GM12874 (cell line): ENCODE results near the gene ARHGEF2.

Source experiments
- TF ChIP-seq, protein P1 (sequence below): IDR thresholded peaks from 2 replicates; pipeline ENCODE4 v1.5.1; 2011; ENCODE audit warnings: low read depth, mild to moderate bottlenecking, control low read depth, low read length, moderate library complexity; ENCODE audit not compliant: insufficient read depth

The ARHGEF2 gene

DNA sequence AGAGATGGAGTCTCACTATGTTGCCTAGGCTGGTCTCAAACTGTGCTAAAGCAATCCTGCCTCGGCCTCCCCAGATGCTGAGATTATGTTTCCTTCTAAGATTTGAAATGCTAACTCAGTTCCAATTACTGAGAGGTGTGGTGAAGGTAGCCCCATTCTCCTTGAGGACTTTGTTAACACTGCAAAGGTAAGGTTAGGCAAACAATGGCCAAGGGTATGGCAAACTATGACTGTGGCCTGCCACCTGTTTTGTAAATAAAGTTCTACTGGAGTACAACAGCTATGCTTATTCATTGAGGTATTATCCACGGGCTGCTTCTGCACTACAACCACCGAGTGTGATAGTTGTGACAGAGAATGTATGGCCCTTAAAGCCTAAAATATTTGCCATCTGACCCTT lies 57.6 kb downstream of the ARHGEF2 start:
- TF ChIP-seq, protein P1, sequence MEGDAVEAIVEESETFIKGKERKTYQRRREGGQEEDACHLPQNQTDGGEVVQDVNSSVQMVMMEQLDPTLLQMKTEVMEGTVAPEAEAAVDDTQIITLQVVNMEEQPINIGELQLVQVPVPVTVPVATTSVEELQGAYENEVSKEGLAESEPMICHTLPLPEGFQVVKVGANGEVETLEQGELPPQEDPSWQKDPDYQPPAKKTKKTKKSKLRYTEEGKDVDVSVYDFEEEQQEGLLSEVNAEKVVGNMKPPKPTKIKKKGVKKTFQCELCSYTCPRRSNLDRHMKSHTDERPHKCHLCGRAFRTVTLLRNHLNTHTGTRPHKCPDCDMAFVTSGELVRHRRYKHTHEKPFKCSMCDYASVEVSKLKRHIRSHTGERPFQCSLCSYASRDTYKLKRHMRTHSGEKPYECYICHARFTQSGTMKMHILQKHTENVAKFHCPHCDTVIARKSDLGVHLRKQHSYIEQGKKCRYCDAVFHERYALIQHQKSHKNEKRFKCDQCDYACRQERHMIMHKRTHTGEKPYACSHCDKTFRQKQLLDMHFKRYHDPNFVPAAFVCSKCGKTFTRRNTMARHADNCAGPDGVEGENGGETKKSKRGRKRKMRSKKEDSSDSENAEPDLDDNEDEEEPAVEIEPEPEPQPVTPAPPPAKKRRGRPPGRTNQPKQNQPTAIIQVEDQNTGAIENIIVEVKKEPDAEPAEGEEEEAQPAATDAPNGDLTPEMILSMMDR = no peak

DNA sequence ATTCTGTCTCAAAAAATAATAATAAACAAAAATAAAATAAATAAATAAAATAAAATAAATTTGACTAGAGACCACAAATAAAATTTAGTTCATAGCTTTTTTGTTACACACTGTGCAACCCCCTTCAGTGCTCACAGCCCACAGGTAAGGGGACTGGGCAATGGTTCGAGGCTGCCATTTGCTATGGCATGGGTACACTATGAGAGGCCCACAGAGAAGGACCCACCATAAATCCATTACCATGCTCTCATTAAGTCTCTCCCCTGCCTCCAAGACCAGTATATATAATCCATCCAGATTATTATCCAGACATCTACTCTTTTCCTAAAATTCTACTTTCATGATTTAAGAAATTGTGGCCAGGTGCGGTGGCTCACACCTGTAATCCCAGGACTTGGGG lies 58.5 kb downstream of the ARHGEF2 start:
- TF ChIP-seq, protein P1 = no peak

DNA sequence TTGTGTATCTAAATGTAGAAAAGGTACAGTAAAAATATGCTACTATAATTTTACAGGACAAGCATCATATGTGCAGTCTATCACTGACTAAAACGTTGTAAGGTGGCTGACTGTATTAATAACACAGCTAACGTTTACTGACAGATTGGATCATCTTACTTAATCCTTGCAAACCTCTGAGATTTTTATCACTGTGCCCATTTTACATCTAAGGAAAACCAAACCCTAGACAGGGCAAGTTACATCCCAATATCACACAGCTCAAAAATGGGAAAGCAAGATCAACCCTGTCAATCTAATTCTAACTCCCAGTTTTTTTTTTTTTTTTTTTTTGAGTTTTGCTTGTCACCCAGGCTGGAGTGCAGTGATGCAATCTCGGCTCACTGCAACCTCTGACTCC lies 59.7 kb downstream of the ARHGEF2 start:
- TF ChIP-seq, protein P1 = no peak

DNA sequence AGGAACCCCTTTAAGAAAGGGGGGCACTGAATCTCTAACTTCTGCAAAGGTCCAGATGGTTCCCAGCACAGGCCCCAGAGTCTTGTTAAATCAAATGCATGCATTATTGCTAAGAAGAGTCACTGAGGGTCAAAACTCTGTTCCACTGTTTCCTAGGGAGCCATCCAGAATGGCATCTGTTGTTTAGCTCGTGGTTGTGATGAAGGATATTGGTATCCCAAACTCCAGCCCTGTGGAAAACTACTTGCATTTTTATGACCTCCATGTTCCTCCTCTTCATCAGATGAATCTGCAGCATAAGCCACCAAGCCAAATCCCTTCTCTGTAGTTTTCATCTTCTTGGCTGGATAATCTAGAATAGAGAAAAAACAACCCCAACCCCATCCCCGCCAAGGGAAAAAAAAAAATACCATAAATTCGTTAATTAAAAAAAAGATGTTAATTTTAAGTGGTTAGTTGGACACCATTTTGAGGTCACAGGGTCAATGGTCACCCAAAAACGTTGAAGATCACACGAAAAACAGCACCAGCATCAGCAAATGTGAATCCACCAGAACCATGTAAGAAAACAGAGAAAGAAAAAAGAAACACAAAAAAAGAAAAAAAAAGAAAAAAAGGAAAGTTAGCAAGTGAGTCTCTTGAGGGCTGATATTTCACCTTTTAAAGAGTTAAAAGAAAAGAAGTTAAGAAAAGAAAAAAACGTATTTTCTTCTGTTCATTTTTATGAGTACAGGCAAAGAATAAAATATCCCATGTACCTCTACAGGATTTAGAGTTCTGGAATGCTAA lies 64.2 kb downstream of the ARHGEF2 start:
- TF ChIP-seq, protein P1 = no peak

DNA sequence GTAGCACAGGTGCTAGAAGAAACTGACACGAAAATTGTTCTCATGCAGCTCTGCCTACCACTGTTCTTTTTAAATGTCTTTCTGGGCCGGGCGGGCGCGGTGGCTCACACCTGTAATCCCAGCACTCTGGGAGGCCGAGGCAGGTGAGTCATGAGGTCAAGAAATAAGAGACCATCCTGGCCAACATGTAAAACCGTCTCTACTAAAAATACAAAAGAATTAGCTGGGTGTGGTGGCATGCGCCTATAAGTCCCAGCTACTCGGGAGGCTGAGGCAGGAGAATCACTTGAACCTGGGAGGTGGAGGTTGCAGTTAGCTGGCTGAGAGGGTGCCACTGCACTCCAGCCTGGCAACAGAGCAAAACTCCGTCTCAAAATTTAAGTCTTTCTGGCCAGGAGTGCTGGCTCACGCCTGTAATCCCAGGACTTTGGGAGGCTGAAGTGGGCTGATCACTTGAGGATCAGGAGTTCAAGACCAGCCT lies 66.3 kb downstream of the ARHGEF2 start:
- TF ChIP-seq, protein P1 = no peak

DNA sequence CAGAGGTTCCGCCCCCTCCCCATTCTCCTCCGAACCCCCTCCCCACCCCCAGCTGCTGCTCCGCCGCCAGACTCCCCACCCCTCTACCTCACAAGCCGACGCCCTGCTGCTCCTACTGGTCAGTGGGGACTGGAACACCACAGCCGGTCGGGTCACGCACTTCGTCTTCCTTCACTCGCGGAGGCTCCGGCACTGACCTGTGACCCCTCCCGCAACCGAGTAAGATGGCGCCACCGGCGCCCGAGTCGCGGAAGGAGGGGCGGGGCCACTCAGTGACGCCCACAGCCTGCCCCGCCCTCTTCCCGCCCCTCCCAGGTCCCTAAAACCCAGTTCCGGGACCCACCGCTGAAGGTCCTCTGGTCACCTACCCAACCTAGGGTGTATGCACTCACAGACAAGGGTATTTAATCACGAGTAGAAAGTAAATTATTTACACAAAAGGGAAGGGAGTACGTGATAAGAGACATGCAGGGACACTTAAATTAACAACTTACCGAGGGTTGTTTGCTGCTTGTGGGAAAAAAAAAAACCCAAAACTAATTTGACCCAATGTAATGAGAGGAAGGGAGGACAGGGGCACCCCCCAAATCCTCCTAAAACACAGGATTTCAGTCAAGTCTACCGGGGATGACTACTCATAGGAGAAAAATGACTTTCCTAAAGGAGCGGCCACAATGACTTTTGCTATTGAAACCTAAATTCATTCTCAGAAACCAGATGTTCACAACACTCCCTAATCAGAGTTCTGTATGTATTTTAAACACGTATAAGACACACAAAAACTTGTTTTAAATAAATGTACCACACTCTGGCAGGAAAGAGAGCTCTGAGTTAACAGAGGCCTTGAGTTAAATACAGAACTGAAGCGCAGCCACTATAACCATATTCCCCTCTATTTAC lies 66.9 kb downstream of the ARHGEF2 start, which contains the start of gene RIT1:
RIT1 (minus strand) TSS at position 194 of the 900 bp plus-strand sequence. CDS start 588 bp downstream, outside the sequence.
- TF ChIP-seq, protein P1 = no peak

DNA sequence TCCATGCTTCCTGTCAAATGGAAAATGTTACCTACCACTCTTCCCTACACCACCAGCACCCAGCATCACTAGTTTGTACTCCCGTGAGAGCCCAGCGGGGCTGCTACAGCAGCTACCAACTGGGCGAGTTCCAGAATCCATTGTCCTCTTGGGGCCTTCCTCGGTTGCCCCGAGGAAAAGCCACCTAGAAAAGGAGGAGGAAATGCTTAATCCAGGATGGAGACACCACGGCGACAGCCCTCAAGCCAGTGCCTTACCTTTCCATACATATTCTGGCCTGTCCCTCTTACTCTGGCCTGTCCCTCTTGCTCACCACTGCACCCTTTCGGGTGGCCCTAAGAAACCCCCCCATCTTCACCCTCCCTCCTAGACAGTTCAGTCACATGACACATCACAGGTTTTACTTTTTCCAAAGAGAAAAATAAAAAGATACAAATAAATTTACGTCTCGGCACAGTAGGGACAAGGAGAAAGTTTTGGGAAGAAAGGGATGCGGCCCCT lies 67.7 kb downstream of the ARHGEF2 start:
- TF ChIP-seq, protein P1 = no peak
